PC-3 (cell line): Measurements from ENCODE around the gene MRPL43. TPM values are rescaled to one million over a fixed set of nuclear protein-coding genes. Genes with fewer than 3 reads are reported as not detected.

Source experiments
- ATAC-seq: fragments of 200-7000 bp; cut with Tn5 transposase; 2 replicates; pipeline ENCODE4 v1.9.1; 2020; ENCODE audit warnings: mild to moderate bottlenecking, moderate library complexity
- BruUV-seq: library from RNA; stranded (reverse); fragments of 400-500 nt; replicated peaks from 2 replicates; lab custom pipeline; 2021; lab: Mats Ljungman, UMichigan
- CTCF ChIA-PET: fragments of 300-600 bp; sonication (Branson Sonifier 250); formaldehyde crosslinking; loops from one replicate; lab custom pipeline; 2022; ENCODE audit warnings: antibody characterized with exemption; lab: Charles Lee
- POLR2A ChIA-PET: fragments of 300-600 bp; sonication (Branson Sonifier 250); formaldehyde crosslinking; loops from one replicate; lab custom pipeline; 2022; ENCODE audit warnings: antibody characterized with exemption; ENCODE audit not compliant: unreplicated experiment; lab: Charles Lee
- DNase-seq: peaks from one replicate; pipeline ENCODE4 v3.0.0-alpha.2; 2015
- H2AFZ ChIP-seq: fragments of 300-600 bp; sonication (generic); 2 replicates; pipeline ENCODE4 v1.6.0; 2016; ENCODE audit warnings: antibody characterized with exemption, low read length
- H3F3A ChIP-seq: fragments of 300-600 bp; sonication (generic); one replicate; pipeline ENCODE4 v1.6.0; 2017; ENCODE audit warnings: antibody characterized with exemption, low read length, control low read depth, mild to moderate bottlenecking; ENCODE audit not compliant: unreplicated experiment
- H3K27ac ChIP-seq: fragments of 300-600 bp; sonication (generic); 2 replicates; pipeline ENCODE4 v1.5.1; 2016; ENCODE audit warnings: mild to moderate bottlenecking, low read length
- H3K27me3 ChIP-seq: fragments of 300-600 bp; sonication (generic); 2 replicates; pipeline ENCODE4 v1.6.1; 2016; ENCODE audit warnings: low read length, mixed read lengths
- H3K36me3 ChIP-seq: fragments of 300-600 bp; sonication (generic); 2 replicates; pipeline ENCODE4 v1.6.1; 2016; ENCODE audit warnings: low read depth, mixed run types, low read length, mixed read lengths
- H3K4me1 ChIP-seq: fragments of 300-600 bp; sonication (generic); 2 replicates; pipeline ENCODE4 v1.5.1; 2016; ENCODE audit warnings: low read length; ENCODE audit not compliant: insufficient read depth
- H3K4me2 ChIP-seq: fragments of 300-600 bp; sonication (generic); 2 replicates; pipeline ENCODE4 v1.6.0; 2016; ENCODE audit warnings: low read length
- H3K4me3 ChIP-seq: fragments of 300-600 bp; sonication (generic); 2 replicates; pipeline ENCODE4 v1.5.1; 2016; ENCODE audit warnings: mild to moderate bottlenecking, low read length, mixed read lengths
- H3K79me2 ChIP-seq: fragments of 300-600 bp; sonication (generic); 2 replicates; pipeline ENCODE4 v1.6.1; 2017; ENCODE audit warnings: low read length, mixed read lengths
- H3K9ac ChIP-seq: fragments of 300-600 bp; sonication (generic); 2 replicates; pipeline ENCODE4 v1.6.0; 2016; ENCODE audit warnings: mild to moderate bottlenecking, low read length
- H3K9me2 ChIP-seq: fragments of 300-600 bp; sonication (generic); replicated peaks from 2 replicates; pipeline ENCODE4 v1.6.1; 2016; ENCODE audit warnings: mixed run types, low read length, mixed read lengths
- H3K9me3 ChIP-seq: fragments of 300-600 bp; sonication (generic); 2 replicates; pipeline ENCODE4 v1.6.1; 2016; ENCODE audit warnings: low read length, mixed read lengths
- H4K20me1 ChIP-seq: fragments of 300-600 bp; sonication (generic); 2 replicates; pipeline ENCODE4 v1.6.1; 2016; ENCODE audit warnings: low read length, mixed read lengths
- CTCF ChIP-seq: fragments of 300-600 bp; sonication (generic); conservative IDR thresholded peaks from 2 replicates; pipeline ENCODE4 v1.5.1; 2017; ENCODE audit warnings: antibody characterized with exemption, low read depth, mild to moderate bottlenecking, low read length
- EZH2 ChIP-seq: fragments of 300-600 bp; sonication (generic); IDR thresholded peaks from one replicate; pipeline ENCODE4 v1.6.1; 2017; ENCODE audit warnings: antibody characterized with exemption, mild to moderate bottlenecking, low read length; ENCODE audit not compliant: unreplicated experiment
- EZH2phosphoT487 ChIP-seq: fragments of 300-600 bp; sonication (generic); IDR thresholded peaks from 2 replicates; pipeline ENCODE4 v1.6.1; 2018; ENCODE audit warnings: mild to moderate bottlenecking, antibody characterized with exemption, low read length, borderline replicate concordance
- intact Hi-C: fragments of 100-400 bp; cut with micrococcal nuclease; formaldehyde crosslinking; loops from 2 replicates; pipeline ENCODE4 v1.9.0; 2023
- total RNA-seq: library from RNA; depleted of rRNA; stranded (reverse); fragments of >200 nt; gene quantifications from 2 replicates; pipeline ENCODE4 v1.2.3, GENCODE V29; 2014

The MRPL43 gene
- total RNA-seq, 1 experiment from 2014 or later, result 81.0 TPM

GRCh38 chr10:100981178-100981772 is 6.0 kb downstream of the MRPL43 start:
- Histone ChIP-seq H3K79me2 (peaks cover 6% of the 10 kb centered on the region), H2AFZ (no peak overlapping the region), H3K36me3 (no peaks in the 10 kb centered on the region), H3K27ac (no peak overlapping the region), H3K4me3 (no peak overlapping the region), H3K4me2 (no peak overlapping the region), H3K9ac (no peak overlapping the region), H3K9me3 (no peaks in the 10 kb centered on the region), H3K9me2 (no peaks in the 10 kb centered on the region), H3K4me1 (peaks cover 11% of the 10 kb centered on the region), H3K27me3 (no peaks in the 10 kb centered on the region), H3F3A (no peaks in the 10 kb centered on the region), H4K20me1 (no peaks in the 10 kb centered on the region)
- no peak for ATAC-seq
- DNase-seq, result no peak
- intact Hi-C loops, result no loop called here
- TF ChIP-seq CTCF, result no peak
- TF ChIP-seq EZH2, result no peak
- TF ChIP-seq EZH2phosphoT487, result no peak
- CTCF ChIA-PET, result no interaction called here
- no TSS peak for BruUV-seq
- POLR2A ChIA-PET, result no interaction called here

DNA sequence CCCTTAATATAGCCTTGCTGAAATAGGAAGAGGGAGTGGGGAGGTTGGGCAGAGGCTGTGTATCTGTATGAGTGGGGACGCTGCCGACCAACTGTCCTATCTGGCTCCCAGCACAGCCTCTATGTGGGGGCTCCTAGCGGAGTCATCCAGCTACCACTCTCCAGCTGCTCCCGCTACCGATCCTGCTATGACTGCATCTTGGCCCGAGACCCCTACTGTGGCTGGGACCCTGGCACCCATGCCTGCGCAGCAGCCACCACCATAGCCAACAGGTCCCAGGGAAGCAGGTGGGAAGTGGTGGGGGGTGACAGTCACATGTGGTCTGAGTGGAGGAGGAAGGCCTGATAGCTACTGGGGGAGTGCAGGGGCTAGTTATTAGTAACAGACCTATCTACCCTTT is 6.6 kb downstream of the MRPL43 start:
- 0 out of 2 replicates have a peak, but pooled peaks cover 7% of the 10 kb centered on the region for H3K4me1 ChIP-seq
- H3F3A ChIP-seq, result no peaks in the 10 kb centered on the region
- no TSS peak for BruUV-seq
- intact Hi-C loops, result no loop called here
- H3K27me3 ChIP-seq, result no peaks in the 10 kb centered on the region
- H3K79me2 ChIP-seq, result peaks cover under 1% of the 10 kb centered on the region; the same call in 1 of the 2 replicates
- no peak overlapping the region for H3K4me3 ChIP-seq
- DNase-seq (no peak), ATAC-seq (no peak)
- no peak overlapping the region for H3K4me2 ChIP-seq
- TF ChIP-seq EZH2phosphoT487 (no peak), CTCF (no peak), EZH2 (no peak)
- H3K9ac ChIP-seq, result no peak overlapping the region
- POLR2A ChIA-PET, result no interaction called here
- H3K27ac ChIP-seq, result no peak overlapping the region
- no peaks in the 10 kb centered on the region for H3K36me3 ChIP-seq
- CTCF ChIA-PET, result no interaction called here
- H3K9me2 ChIP-seq, result no peaks in the 10 kb centered on the region
- no peaks in the 10 kb centered on the region for H3K9me3 ChIP-seq
- no peaks in the 10 kb centered on the region for H4K20me1 ChIP-seq
- H2AFZ ChIP-seq, result no peak overlapping the region

DNA sequence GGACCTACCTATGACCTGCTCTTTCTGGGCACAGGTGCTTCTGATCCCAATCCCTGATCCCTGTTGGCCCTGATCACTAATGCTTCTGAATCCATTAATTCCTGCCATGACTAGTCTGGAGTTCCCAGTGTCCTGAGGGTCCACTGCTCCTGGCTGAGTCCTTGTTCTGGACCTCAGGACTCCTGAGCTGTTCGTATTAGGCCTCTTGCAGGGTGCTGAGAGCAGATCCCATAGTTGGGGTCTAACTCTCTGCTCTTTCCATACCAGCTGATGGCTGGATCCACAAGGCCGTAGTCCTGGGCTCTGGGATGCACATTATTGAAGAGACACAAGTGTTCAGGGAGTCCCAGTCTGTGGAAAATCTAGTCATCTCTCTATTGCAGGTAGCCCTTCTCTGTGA is 7.0 kb downstream of the MRPL43 start:
- intact Hi-C loops, result no loop called here
- ChIA-PET POLR2A (no interaction called here), CTCF (no interaction called here)
- TF ChIP-seq CTCF (no peak), EZH2 (no peak), EZH2phosphoT487 (no peak)
- Histone ChIP-seq H2AFZ (no peak overlapping the region), H3K27me3 (no peaks in the 10 kb centered on the region), H3K79me2 (no peaks in the 10 kb centered on the region), H4K20me1 (no peaks in the 10 kb centered on the region), H3K4me3 (no peak overlapping the region), H3K9me3 (no peaks in the 10 kb centered on the region), H3K36me3 (no peaks in the 10 kb centered on the region), H3K27ac (no peak overlapping the region), H3K9ac (no peak overlapping the region), H3K9me2 (no peaks in the 10 kb centered on the region), H3F3A (no peaks in the 10 kb centered on the region), H3K4me2 (no peak overlapping the region), H3K4me1 (0 out of 2 replicates have a peak, but pooled peaks cover 7% of the 10 kb centered on the region)
- no TSS peak for BruUV-seq
- ATAC-seq (no peak), DNase-seq (no peak)
